Stimulated activated CD4-positive, alpha-beta T cell treated with anti-CD3 and anti-CD28 coated beads, Interleukin-4, amount 100 ng/mL, for 1 hour (primary cell): ENCODE results near the gene KXD1.
"Not testable (repeated sequence)": the region's sequence is repeated elsewhere in the genome, so short reads cannot be mapped to it uniquely, and the experiment has no call there.

ENCODE experiments used
- DNase-seq: peaks from one replicate; pipeline ENCODE4 v3.0.0-alpha.2; 2020

Gene KXD1

GRCh38 chr19:18557411-18558201, at the start of gene KXD1:
Gene KXD1 (plus strand): TSS chr19:18557870. CDS start chr19:18562057, 4,187 bp downstream.
- DNase-seq, result peak; percentile 96

GRCh38 chr19:18508585-18508984, 49.1 kb upstream of the KXD1 start:
- DNase-seq, result no peak

GRCh38 chr19:18510216-18510615, 47.5 kb upstream of the KXD1 start:
- DNase-seq, result no peak

GRCh38 chr19:18513868-18514267, 43.8 kb upstream of the KXD1 start:
- DNase-seq, result no peak

GRCh38 chr19:18514800-18515682, 42.6 kb upstream of the KXD1 start:
- DNase-seq, result no peak

- DNase-seq, result no peak
Measured at GRCh38 chr19:18515959-18516358, 41.7 kb upstream of the KXD1 start.

GRCh38 chr19:18517606-18518005, 40.1 kb upstream of the KXD1 start:
- DNase-seq, result no peak

- no peak for DNase-seq
Measured at GRCh38 chr19:18518639-18519038, 39.0 kb upstream of the KXD1 start.

- DNase-seq, result peak; percentile 63
Measured at GRCh38 chr19:18519962-18520847, 37.5 kb upstream of the KXD1 start.

- DNase-seq, result peak; percentile 19
Measured at GRCh38 chr19:18520848-18521691, 36.6 kb upstream of the KXD1 start.

- DNase-seq, result no peak
Measured at GRCh38 chr19:18521692-18522123, 36.0 kb upstream of the KXD1 start, which contains the start of gene ELL. Gene ELL (minus strand): TSS chr19:18522070. CDS start chr19:18522055, 15 bp downstream.

GRCh38 chr19:18522124-18522861, 35.4 kb upstream of the KXD1 start:
- peak; percentile 100 for DNase-seq

- not testable (repeated sequence) for DNase-seq
Measured at GRCh38 chr19:18522862-18523440, 34.7 kb upstream of the KXD1 start.

GRCh38 chr19:18523841-18524240, 33.8 kb upstream of the KXD1 start:
- no peak for DNase-seq

GRCh38 chr19:18526316-18526715, 31.4 kb upstream of the KXD1 start:
- no peak for DNase-seq

- no peak for DNase-seq
Measured at GRCh38 chr19:18529782-18530181, 27.9 kb upstream of the KXD1 start.

- DNase-seq, result no peak
Measured at GRCh38 chr19:18531485-18531884, 26.2 kb upstream of the KXD1 start.

GRCh38 chr19:18532168-18532890, 25.3 kb upstream of the KXD1 start:
- no peak for DNase-seq

GRCh38 chr19:18533058-18533457, 24.6 kb upstream of the KXD1 start:
- DNase-seq, result no peak

GRCh38 chr19:18536475-18536874, 21.2 kb upstream of the KXD1 start:
- DNase-seq, result no peak
